ENCODE data around the gene TSPAN4. TPM values are rescaled to one million over a fixed set of nuclear protein-coding genes. Genes with fewer than 3 reads are reported as not detected.

The TSPAN4 gene
- total and polyA plus RNA-seq, 10 of the 15 experiments (the other 5 are each of a cell fraction or from before 2014, with no cell fraction given) = 0.37 to 14.0 (median 8.5) TPM; not detected in 1

- Histone ChIP-seq H3K9me3 (replicated peaks; ENCODE audit: control insufficient read depth, insufficient read depth, low read length) (no peaks in the 10 kb centered on the region), H3K27ac (ENCODE audit: control insufficient read depth, insufficient read depth) (no peak overlapping the region), H3K4me1 (ENCODE audit: control insufficient read depth, insufficient read depth, low read length) (no peaks in the 10 kb centered on the region), H3K9ac (ENCODE audit: control insufficient read depth, insufficient read depth, low read length) (no peak overlapping the region), H3K4me2 (ENCODE audit: control insufficient read depth, insufficient read depth) (no peak overlapping the region), H3K36me3 (ENCODE audit: control insufficient read depth in 2 of 2, insufficient read depth in 2 of 2, low read length in 1 of 2) (no peaks in the 10 kb centered on the region), H3K4me3 (no peak overlapping the region), H4K20me1 (ENCODE audit: control insufficient read depth, insufficient read depth) (no peaks in the 10 kb centered on the region), H2AFZ (ENCODE audit: control insufficient read depth, low read depth, low read length) (no peak overlapping the region), H3K79me2 (ENCODE audit: control insufficient read depth, insufficient read depth, low read length) (no peaks in the 10 kb centered on the region), H3K27me3 (replicated peaks in 1 of 2; ENCODE audit: control insufficient read depth in 2 of 2, insufficient read depth in 2 of 2, low read length in 1 of 2) (no peaks in the 10 kb centered on the region)
- ChIA-PET RAD21 (ENCODE audit: unreplicated experiment) (no interaction called here), POLR2A (no interaction called here), CTCF (no interaction called here), SMC1A (ENCODE audit: uncharacterized antibody, unreplicated experiment) (no interaction called here)
- in situ Hi-C loops (cut with MboI) (no loop called here), intact Hi-C loops (cut with micrococcal nuclease; ENCODE audit: unreplicated experiment) (no loop called here)
- ATAC-seq (no peak), DNase-seq (ENCODE audit: low read depth, low spot score) (no peak), FAIRE-seq (no peak)
- WGBS (ENCODE audit: insufficient coverage, insufficient replicate concordance, low lambda C conversion rate, missing lambda C conversion rate) = 39% methylated on average over 15 of the region's 20 CpGs
- BruUV-seq (replicated peaks) = no TSS peak
- TF ChIP-seq BCLAF1 (IDR thresholded peaks at IDR 0.05) = no peak
- TF ChIP-seq NR2F1 (conservative IDR thresholded peaks at IDR 0.05) = no peak
- no peak for TF ChIP-seq KLF5 (IDR thresholded peaks at IDR 0.05; ENCODE audit: partially characterized antibody)
- no peak for TF ChIP-seq ZZZ3 (IDR thresholded peaks at IDR 0.05; ENCODE audit: control insufficient read depth, insufficient read length, low read depth)
- TF ChIP-seq CBX3 (IDR thresholded peaks at IDR 0.05; ENCODE audit: borderline replicate concordance, low read depth) = no peak
- no peak for TF ChIP-seq USF1 (IDR thresholded peaks at IDR 0.05; ENCODE audit: borderline replicate concordance, extremely low read length, insufficient read depth, low read depth, low read length)
- no peak for TF ChIP-seq POLR2A (IDR thresholded peaks at IDR 0.05; ENCODE audit: low read depth, low read length)
- no peak for TF ChIP-seq KDM1A (IDR thresholded peaks at IDR 0.05; ENCODE audit: borderline replicate concordance)
- no peak for TF ChIP-seq CTCF (IDR thresholded peaks at IDR 0.05 in 2 of 3, conservative IDR thresholded peaks at IDR 0.05 in 1 of 3; ENCODE audit: control insufficient read depth in 2 of 3, extremely low read depth in 1 of 3, insufficient read depth in 1 of 3, low read depth in 3 of 3, low read length in 3 of 3)
- TF ChIP-seq HDAC2 (IDR thresholded peaks at IDR 0.05) = no peak
- no peak for TF ChIP-seq NR2C2 (IDR thresholded peaks at IDR 0.05; ENCODE audit: borderline replicate concordance, control insufficient read depth, insufficient read length, low read depth)
These were observed 12.1 kb downstream of the TSPAN4 start for GRCh38 chr11:854601-855329.
